ENCODE results near the gene PREP. TPM values are rescaled to one million over a fixed set of nuclear protein-coding genes. Genes with fewer than 3 reads are reported as not detected.

The PREP gene
- total and polyA plus RNA-seq, 2 donors = 17.8 to 23.2 TPM

- Histone ChIP-seq H3K4me3 (ENCODE audit: low read length in 2 of 2) (no peak overlapping the region), H3K9me3 (ENCODE audit: control insufficient read depth in 2 of 2, insufficient read depth in 1 of 2, low read length in 1 of 2) (no peaks in the 10 kb centered on the region), H3K27ac (ENCODE audit: low read depth in 1 of 2, low read length in 1 of 2) (no peak overlapping the region), H3K27me3 (ENCODE audit: control insufficient read depth in 2 of 2, insufficient read depth in 1 of 2, low read length in 1 of 2) (no peaks in the 10 kb centered on the region), H3K36me3 (ENCODE audit: control insufficient read depth in 2 of 2, insufficient read depth in 2 of 2, low read length in 1 of 2) (peaks cover 19 to 49% of the 10 kb centered on the region in 2 donors), H3K4me1 (ENCODE audit: control insufficient read depth in 2 of 2, insufficient read depth in 2 of 2, low read length in 2 of 2) (no peaks in the 10 kb centered on the region)
- WGBS = 98% methylated on average over 3 of the region's 3 CpGs
- DNase-seq (ENCODE audit: low read depth in 6 of 9, low spot score in 9 of 9) = no peak
These were observed 126.5 kb downstream of the PREP start for GRCh38 chr6:105276374-105276773.

- Histone ChIP-seq H3K9me3 (ENCODE audit: control insufficient read depth in 2 of 2, insufficient read depth in 1 of 2, low read length in 1 of 2) (no peaks in the 10 kb centered on the region), H3K27me3 (ENCODE audit: control insufficient read depth in 2 of 2, insufficient read depth in 1 of 2, low read length in 1 of 2) (no peaks in the 10 kb centered on the region), H3K4me3 (ENCODE audit: low read length in 2 of 2) (no peak overlapping the region), H3K27ac (ENCODE audit: low read depth in 1 of 2, low read length in 1 of 2) (no peak overlapping the region), H3K36me3 (ENCODE audit: control insufficient read depth in 2 of 2, insufficient read depth in 2 of 2, low read length in 1 of 2) (peaks cover 14 to 41% of the 10 kb centered on the region in 2 donors), H3K4me1 (ENCODE audit: control insufficient read depth in 2 of 2, insufficient read depth in 2 of 2, low read length in 2 of 2) (no peaks in the 10 kb centered on the region)
- no peak for DNase-seq (ENCODE audit: low read depth in 6 of 9, low spot score in 9 of 9)
- 97% methylated on average over 2 of the region's 2 CpGs for WGBS
These were observed 127.3 kb downstream of the PREP start for GRCh38 chr6:105275542-105275941.

GRCh38 chr6:105274678-105275077 lies 128.2 kb downstream of the PREP start:
- H3K4me1 ChIP-seq (ENCODE audit: control insufficient read depth in 2 of 2, insufficient read depth in 2 of 2, low read length in 2 of 2) = no peaks in the 10 kb centered on the region
- no peaks in the 10 kb centered on the region for H3K27me3 ChIP-seq (ENCODE audit: control insufficient read depth in 2 of 2, insufficient read depth in 1 of 2, low read length in 1 of 2)
- 98% methylated on average over 4 of the region's 4 CpGs for WGBS
- H3K4me3 ChIP-seq (ENCODE audit: low read length in 2 of 2) = no peak overlapping the region
- peaks cover 14 to 38% of the 10 kb centered on the region in 2 donors for H3K36me3 ChIP-seq (ENCODE audit: control insufficient read depth in 2 of 2, insufficient read depth in 2 of 2, low read length in 1 of 2)
- H3K9me3 ChIP-seq (ENCODE audit: control insufficient read depth in 2 of 2, insufficient read depth in 1 of 2, low read length in 1 of 2) = no peaks in the 10 kb centered on the region
- no peak overlapping the region for H3K27ac ChIP-seq (ENCODE audit: low read depth in 1 of 2, low read length in 1 of 2)
- no peak for DNase-seq (ENCODE audit: low read depth in 6 of 9, low spot score in 9 of 9)

- WGBS = 88% methylated on average over 8 of the region's 8 CpGs
- Histone ChIP-seq H3K27ac (ENCODE audit: low read depth in 1 of 2, low read length in 1 of 2) (no peak overlapping the region), H3K4me1 (ENCODE audit: control insufficient read depth in 2 of 2, insufficient read depth in 2 of 2, low read length in 2 of 2) (no peaks in the 10 kb centered on the region), H3K9me3 (ENCODE audit: control insufficient read depth in 2 of 2, insufficient read depth in 1 of 2, low read length in 1 of 2) (no peaks in the 10 kb centered on the region), H3K36me3 (ENCODE audit: control insufficient read depth in 2 of 2, insufficient read depth in 2 of 2, low read length in 1 of 2) (peaks cover 13 to 29% of the 10 kb centered on the region in 2 donors), H3K27me3 (ENCODE audit: control insufficient read depth in 2 of 2, insufficient read depth in 1 of 2, low read length in 1 of 2) (no peaks in the 10 kb centered on the region), H3K4me3 (ENCODE audit: low read length in 2 of 2) (no peak overlapping the region)
- no peak for DNase-seq (ENCODE audit: low read depth in 6 of 9, low spot score in 9 of 9)
These were observed 129.3 kb downstream of the PREP start for GRCh38 chr6:105273589-105273988.

GRCh38 chr6:105272786-105273185 lies 130.1 kb downstream of the PREP start:
- WGBS = 46% methylated on average over 6 of the region's 6 CpGs
- no peaks in the 10 kb centered on the region for H3K4me1 ChIP-seq (ENCODE audit: control insufficient read depth in 2 of 2, insufficient read depth in 2 of 2, low read length in 2 of 2)
- no peaks in the 10 kb centered on the region for H3K27me3 ChIP-seq (ENCODE audit: control insufficient read depth in 2 of 2, insufficient read depth in 1 of 2, low read length in 1 of 2)
- no peaks in the 10 kb centered on the region for H3K9me3 ChIP-seq (ENCODE audit: control insufficient read depth in 2 of 2, insufficient read depth in 1 of 2, low read length in 1 of 2)
- H3K27ac ChIP-seq (ENCODE audit: low read depth in 1 of 2, low read length in 1 of 2) = no peak overlapping the region
- no peak overlapping the region for H3K4me3 ChIP-seq (ENCODE audit: low read length in 2 of 2)
- H3K36me3 ChIP-seq (ENCODE audit: control insufficient read depth in 2 of 2, insufficient read depth in 2 of 2, low read length in 1 of 2) = peaks cover 5 to 21% of the 10 kb centered on the region in 2 donors
- DNase-seq (ENCODE audit: low read depth in 6 of 9, low spot score in 9 of 9) = peak in 1 of 9 donors; percentile 4

GRCh38 chr6:105270511-105270910 lies 132.4 kb downstream of the PREP start:
- peaks cover 0 to 7% of the 10 kb centered on the region in 2 donors for H3K36me3 ChIP-seq (ENCODE audit: control insufficient read depth in 2 of 2, insufficient read depth in 2 of 2, low read length in 1 of 2)
- no peaks in the 10 kb centered on the region for H3K27me3 ChIP-seq (ENCODE audit: control insufficient read depth in 2 of 2, insufficient read depth in 1 of 2, low read length in 1 of 2)
- no peak overlapping the region for H3K4me3 ChIP-seq (ENCODE audit: low read length in 2 of 2)
- H3K4me1 ChIP-seq (ENCODE audit: control insufficient read depth in 2 of 2, insufficient read depth in 2 of 2, low read length in 2 of 2) = no peaks in the 10 kb centered on the region
- no peak overlapping the region for H3K27ac ChIP-seq (ENCODE audit: low read depth in 1 of 2, low read length in 1 of 2)
- no peak for DNase-seq (ENCODE audit: low read depth in 6 of 9, low spot score in 9 of 9)
- no peaks in the 10 kb centered on the region for H3K9me3 ChIP-seq (ENCODE audit: control insufficient read depth in 2 of 2, insufficient read depth in 1 of 2, low read length in 1 of 2)

- no peaks in the 10 kb centered on the region for H3K4me1 ChIP-seq (ENCODE audit: control insufficient read depth in 2 of 2, insufficient read depth in 2 of 2, low read length in 2 of 2)
- H3K4me3 ChIP-seq (ENCODE audit: low read length in 2 of 2) = no peak overlapping the region
- no peak overlapping the region for H3K27ac ChIP-seq (ENCODE audit: low read depth in 1 of 2, low read length in 1 of 2)
- no peak for DNase-seq (ENCODE audit: low read depth in 6 of 9, low spot score in 9 of 9)
- no peaks in the 10 kb centered on the region for H3K9me3 ChIP-seq (ENCODE audit: control insufficient read depth in 2 of 2, insufficient read depth in 1 of 2, low read length in 1 of 2)
- WGBS = 96% methylated on average over 2 of the region's 2 CpGs
- peaks cover 0 to 2% of the 10 kb centered on the region in 2 donors for H3K27me3 ChIP-seq (ENCODE audit: control insufficient read depth in 2 of 2, insufficient read depth in 1 of 2, low read length in 1 of 2)
- H3K36me3 ChIP-seq (ENCODE audit: control insufficient read depth in 2 of 2, insufficient read depth in 2 of 2, low read length in 1 of 2) = no peaks in the 10 kb centered on the region
These were observed 133.5 kb downstream of the PREP start for GRCh38 chr6:105269390-105269789.

- no peak overlapping the region for H3K27ac ChIP-seq (ENCODE audit: low read depth in 1 of 2, low read length in 1 of 2)
- no peaks in the 10 kb centered on the region for H3K9me3 ChIP-seq (ENCODE audit: control insufficient read depth in 2 of 2, insufficient read depth in 1 of 2, low read length in 1 of 2)
- peaks cover 0 to 2% of the 10 kb centered on the region in 2 donors for H3K27me3 ChIP-seq (ENCODE audit: control insufficient read depth in 2 of 2, insufficient read depth in 1 of 2, low read length in 1 of 2)
- no peaks in the 10 kb centered on the region for H3K36me3 ChIP-seq (ENCODE audit: control insufficient read depth in 2 of 2, insufficient read depth in 2 of 2, low read length in 1 of 2)
- no peak for DNase-seq (ENCODE audit: low read depth in 6 of 9, low spot score in 9 of 9)
- WGBS = 94% methylated on average over 6 of the region's 6 CpGs
- H3K4me1 ChIP-seq (ENCODE audit: control insufficient read depth in 2 of 2, insufficient read depth in 2 of 2, low read length in 2 of 2) = no peaks in the 10 kb centered on the region
- no peak overlapping the region for H3K4me3 ChIP-seq (ENCODE audit: low read length in 2 of 2)
These were observed 138.9 kb downstream of the PREP start for GRCh38 chr6:105263685-105264610.

- no peaks in the 10 kb centered on the region for H3K9me3 ChIP-seq (ENCODE audit: control insufficient read depth in 2 of 2, insufficient read depth in 1 of 2, low read length in 1 of 2)
- WGBS = 91% methylated on average over 13 of the region's 13 CpGs
- no peaks in the 10 kb centered on the region for H3K4me1 ChIP-seq (ENCODE audit: control insufficient read depth in 2 of 2, insufficient read depth in 2 of 2, low read length in 2 of 2)
- no peak overlapping the region for H3K4me3 ChIP-seq (ENCODE audit: low read length in 2 of 2)
- no peaks in the 10 kb centered on the region for H3K36me3 ChIP-seq (ENCODE audit: control insufficient read depth in 2 of 2, insufficient read depth in 2 of 2, low read length in 1 of 2)
- DNase-seq (ENCODE audit: low read depth in 6 of 9, low spot score in 9 of 9) = no peak
- H3K27me3 ChIP-seq (ENCODE audit: control insufficient read depth in 2 of 2, insufficient read depth in 1 of 2, low read length in 1 of 2) = peaks cover 0 to 2% of the 10 kb centered on the region in 2 donors
- no peak overlapping the region for H3K27ac ChIP-seq (ENCODE audit: low read depth in 1 of 2, low read length in 1 of 2)
These were observed 142.7 kb downstream of the PREP start for GRCh38 chr6:105259913-105260889.
